K562 (cell line): ENCODE measurements around the gene PIP4K2A. TPM values are rescaled to one million over a fixed set of nuclear protein-coding genes. Genes with fewer than 3 reads are reported as not detected.

Experiments used
- CBFA2T3 ChIP-seq: fragments of 450-650 bp; IDR thresholded peaks from 2 replicates; pipeline ENCODE4 v1.6.1; 2017
- HOXB6 ChIP-seq: fragments of 250-450 bp; sonication (Bioruptor Pico); IDR thresholded peaks from 2 replicates; pipeline ENCODE4 v1.5.1; 2022; ENCODE audit warnings: mild to moderate bottlenecking, borderline replicate concordance
- MCM3 ChIP-seq: fragments of 450-650 bp; IDR thresholded peaks from 2 replicates; pipeline ENCODE4 v1.6.1; 2016
- MNT ChIP-seq, 2 experiments: fragments of 450-650 bp; conservative IDR thresholded peaks; 2 replicates each; pipeline ENCODE4 v1.6.1; 2017; ENCODE audit warnings: mild to moderate bottlenecking in 2 of 2, moderate library complexity in 2 of 2
- NBN ChIP-seq: fragments of 450-650 bp; IDR thresholded peaks from 2 replicates; pipeline ENCODE4 v1.6.1; 2016; ENCODE audit warnings: low read depth, mild to moderate bottlenecking
- NCOA1 ChIP-seq: fragments of 450-650 bp; IDR thresholded peaks from 2 replicates; pipeline ENCODE4 v1.6.1; 2016; ENCODE audit warnings: low read depth
- NCOR1 ChIP-seq: fragments of 450-650 bp; IDR thresholded peaks from 2 replicates; pipeline ENCODE4 v1.6.1; 2016; ENCODE audit warnings: mild to moderate bottlenecking, moderate library complexity
- NELFE ChIP-seq: IDR thresholded peaks from 2 replicates; pipeline ENCODE4 v1.6.1; 2011; ENCODE audit warnings: mild to moderate bottlenecking; ENCODE audit not compliant: insufficient read depth, insufficient read length
- PCBP1 ChIP-seq: fragments of 200-400 bp; formaldehyde crosslinking; IDR thresholded peaks from 2 replicates; pipeline ENCODE4 v1.6.1; 2018; ENCODE audit warnings: mild to moderate bottlenecking, low read depth, low read length; ENCODE audit not compliant: poor library complexity, severe bottlenecking
- SNIP1 ChIP-seq: fragments of 450-650 bp; IDR thresholded peaks from 2 replicates; pipeline ENCODE4 v1.7.1; 2017; ENCODE audit warnings: low read depth, mild to moderate bottlenecking
- TAF1 ChIP-seq: IDR thresholded peaks from 2 replicates; pipeline ENCODE4 v1.6.1; 2011; ENCODE audit warnings: mild to moderate bottlenecking, low read length, moderate library complexity; ENCODE audit not compliant: insufficient read depth, control insufficient read depth, severe bottlenecking; ENCODE audit errors: extremely low read depth
- TFAP4 ChIP-seq: sonication (generic); formaldehyde crosslinking; IDR thresholded peaks from 2 replicates; pipeline ENCODE4 v1.8.0; 2022; ENCODE audit warnings: missing genetic modification reagents, mild to moderate bottlenecking, moderate library complexity, borderline replicate concordance
- U2AF1 ChIP-seq: fragments of 200-400 bp; formaldehyde crosslinking; optimal IDR thresholded peaks from 2 replicates; pipeline ENCODE3; 2017; ENCODE audit warnings: mild to moderate bottlenecking, low read depth, low read length, moderate library complexity
- ZNF318 ChIP-seq, 2 experiments: fragments of 450-650 bp; IDR thresholded peaks; 2 replicates each; pipeline ENCODE4 v1.6.1; 2016; ENCODE audit warnings: mild to moderate bottlenecking in 2 of 2, borderline replicate concordance in 1 of 2, low read depth in 1 of 2, moderate library complexity in 1 of 2
- polyA plus RNA-seq, 8 experiments: library from polyadenylated mRNA; depleted of rRNA in 4 of 8; stranded (reverse) in 5 of 8; unstranded in 3 of 8; fragments of >200 nt; fragmentation: Nextera tagmentation in 2 of 8; fragmentation: Illumina TruSeq in 1 of 8; extraction: Ambion mirVana in 2 of 8; extraction: Trizol in 1 of 8; gene quantifications; 2 replicates each; pipeline versions ENCODE4 v1.2.1 to v1.2.3, GENCODE V29; 2011 to 2014; ENCODE audit warnings: inconsistent platforms in 1 of 8, missing spikeins in 1 of 8
- total RNA-seq, 7 experiments: library from RNA; depleted of rRNA in 6 of 7; stranded (reverse); fragments of >200 nt in 6 of 7; fragmentation: Illumina TruSeq in 2 of 7; extraction: Trizol in 2 of 7; gene quantifications; 2 replicates each; pipeline versions ENCODE4 v1.2.1 to v1.2.3, GENCODE V29; 2011 to 2021; ENCODE audit warnings: low replicate concordance in 1 of 7

The PIP4K2A gene
- total and polyA plus RNA-seq, 9 of the 15 experiments (the other 6 are each of a cell fraction or from before 2014, with no cell fraction given), result 35.6 to 117 (median 71.9) TPM

GRCh38 chr10:22666287-22667092 lies 47.9 kb downstream of the PIP4K2A start (continued):
- TF ChIP-seq ZNF318 (IDR thresholded peaks at IDR 0.05; ENCODE audit: borderline replicate concordance in 1 of 2, low read depth in 1 of 2) (no peak), U2AF1 (no peak), NBN (peak; percentile 30; the same call in 1 of the 2 replicates), MNT (conservative IDR thresholded peaks at IDR 0.05) (peak in 1 of 2 experiments; percentile 41; a peak in 1 of 4 replicates), NCOR1 (peak; percentile 40; the same call in 1 of the 2 replicates), CBFA2T3 (peak; percentile 76), TAF1 (no peak), PCBP1 (no peak), TFAP4 (CRISPR knock-in tag) (peak; percentile 16; the same call in 1 of the 2 replicates), MCM3 (no peak), HOXB6 (CRISPR knock-in tag) (no peak), SNIP1 (no peak), NELFE (no peak), NCOA1 (0 out of 2 replicates have a peak, but pooled peaks have one; percentile 33)
